PFSK-1 (cell line): ENCODE measurements around the gene CDHR5.

Experiments used
- POLR2AphosphoS5 ChIP-seq: IDR thresholded peaks from 2 replicates; pipeline ENCODE4 v1.6.1; 2012; ENCODE audit warnings: low read depth, mild to moderate bottlenecking, control low read depth, low read length, moderate library complexity
- SIN3A ChIP-seq: IDR thresholded peaks from 2 replicates; pipeline ENCODE4 v1.6.1; 2012; ENCODE audit warnings: mild to moderate bottlenecking, low read length, moderate library complexity, borderline replicate concordance; ENCODE audit not compliant: insufficient read depth
- TAF1 ChIP-seq: IDR thresholded peaks from 2 replicates; pipeline ENCODE4 v1.6.1; 2012; ENCODE audit warnings: low read length, control low read depth, borderline replicate concordance; ENCODE audit not compliant: insufficient read depth
- TF ChIP-seq, protein P1 (sequence below), 2 experiments: IDR thresholded peaks; 2 replicates each; pipeline versions ENCODE4 v1.6.1 to v1.8.0; 2011 to 2012; ENCODE audit warnings: low read depth in 2 of 2, low read length in 2 of 2, control low read depth in 1 of 2, inconsistent platforms in 1 of 2, mild to moderate bottlenecking in 1 of 2, moderate library complexity in 1 of 2; ENCODE audit not compliant: insufficient read depth in 1 of 2

DNA sequence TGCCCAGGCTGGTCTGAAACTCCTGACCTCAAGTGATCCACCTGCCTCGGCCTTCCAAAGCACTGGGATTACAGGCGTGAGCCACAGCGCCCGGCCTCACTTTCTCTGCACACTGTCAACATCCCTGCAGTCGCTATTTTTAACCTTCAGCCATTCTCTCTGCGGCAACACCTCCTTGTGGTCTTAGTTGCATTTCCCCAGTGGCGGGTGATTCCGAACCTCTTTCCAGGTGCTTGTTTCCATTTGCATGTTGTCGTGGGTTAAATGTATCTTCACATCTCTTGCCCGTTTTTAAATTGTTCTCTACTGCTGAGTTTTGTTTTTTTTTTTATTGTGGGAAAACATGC lies 4.5 kb upstream of the CDHR5 start:
- no peak for TF ChIP-seq POLR2AphosphoS5
- TF ChIP-seq SIN3A = no peak
- TF ChIP-seq, protein P1, sequence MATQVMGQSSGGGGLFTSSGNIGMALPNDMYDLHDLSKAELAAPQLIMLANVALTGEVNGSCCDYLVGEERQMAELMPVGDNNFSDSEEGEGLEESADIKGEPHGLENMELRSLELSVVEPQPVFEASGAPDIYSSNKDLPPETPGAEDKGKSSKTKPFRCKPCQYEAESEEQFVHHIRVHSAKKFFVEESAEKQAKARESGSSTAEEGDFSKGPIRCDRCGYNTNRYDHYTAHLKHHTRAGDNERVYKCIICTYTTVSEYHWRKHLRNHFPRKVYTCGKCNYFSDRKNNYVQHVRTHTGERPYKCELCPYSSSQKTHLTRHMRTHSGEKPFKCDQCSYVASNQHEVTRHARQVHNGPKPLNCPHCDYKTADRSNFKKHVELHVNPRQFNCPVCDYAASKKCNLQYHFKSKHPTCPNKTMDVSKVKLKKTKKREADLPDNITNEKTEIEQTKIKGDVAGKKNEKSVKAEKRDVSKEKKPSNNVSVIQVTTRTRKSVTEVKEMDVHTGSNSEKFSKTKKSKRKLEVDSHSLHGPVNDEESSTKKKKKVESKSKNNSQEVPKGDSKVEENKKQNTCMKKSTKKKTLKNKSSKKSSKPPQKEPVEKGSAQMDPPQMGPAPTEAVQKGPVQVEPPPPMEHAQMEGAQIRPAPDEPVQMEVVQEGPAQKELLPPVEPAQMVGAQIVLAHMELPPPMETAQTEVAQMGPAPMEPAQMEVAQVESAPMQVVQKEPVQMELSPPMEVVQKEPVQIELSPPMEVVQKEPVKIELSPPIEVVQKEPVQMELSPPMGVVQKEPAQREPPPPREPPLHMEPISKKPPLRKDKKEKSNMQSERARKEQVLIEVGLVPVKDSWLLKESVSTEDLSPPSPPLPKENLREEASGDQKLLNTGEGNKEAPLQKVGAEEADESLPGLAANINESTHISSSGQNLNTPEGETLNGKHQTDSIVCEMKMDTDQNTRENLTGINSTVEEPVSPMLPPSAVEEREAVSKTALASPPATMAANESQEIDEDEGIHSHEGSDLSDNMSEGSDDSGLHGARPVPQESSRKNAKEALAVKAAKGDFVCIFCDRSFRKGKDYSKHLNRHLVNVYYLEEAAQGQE (IDR thresholded peaks at IDR 0.05; ENCODE audit: insufficient read depth in 1 of 2, low read depth in 2 of 2, low read length in 2 of 2) = no peak
- TF ChIP-seq TAF1 = no peak
